ENCODE measurements around the gene CHST4. TPM values are rescaled to one million over a fixed set of nuclear protein-coding genes. Genes with fewer than 3 reads are reported as not detected.

CHST4 gene
- polyA plus RNA-seq (2012; rRNA removed), result 0.08 and 0.18 TPM in 2 replicates
- 0.10 and 0.12 TPM in 2 replicates for polyA plus RNA-seq (2012; cell fraction: cytosol; rRNA removed)
- polyA plus RNA-seq (2012; cell fraction: nucleus; rRNA removed), result 0.04 and 0.14 TPM in 2 replicates

GRCh38 chr16:71526111-71526631 is at the start of gene CHST4:
Gene CHST4, plus strand, starts transcription at chr16:71526426. Its CDS starts 10,252 bp downstream, at chr16:71536678.
- ChIA-PET POLR2A (no interaction called here), CTCF (interaction anchor here (1.0 to 2.1 kb wide), 7 partner anchors 8 to 159 kb away, joined by 3 to 7 read pairs (median 4); no protein-coding TSS in a partner anchor)
- Histone ChIP-seq H3K9me2 (no peaks in the 10 kb centered on the region), H3K79me2 (ENCODE audit: insufficient read depth) (no peaks in the 10 kb centered on the region), H3K9me3 (no peaks in the 10 kb centered on the region), H3K4me3 (ENCODE audit: low read depth in 2 of 2, low read length in 1 of 2) (peak within 1 kb of the TSS; percentile 7 to 15; a peak in 2 of 4 replicates), H3K4me2 (peak within 1 kb of the TSS; percentile 46; the same call in 1 of the 2 replicates), H3K27ac (ENCODE audit: low read depth in 2 of 2, low read length in 1 of 2) (no peak within 1 kb of the TSS), H3F3A (replicated peaks; ENCODE audit: insufficient read depth) (no peaks in the 10 kb centered on the region), H4K20me1 (ENCODE audit: insufficient read depth) (no peaks in the 10 kb centered on the region), H2AFZ (ENCODE audit: low read depth) (peak within 1 kb of the TSS; percentile 49; the same call in 1 of the 2 replicates), H3K9ac (no peak within 1 kb of the TSS), H3K27me3 (ENCODE audit: insufficient read depth) (peaks cover 11% of the 10 kb centered on the region; the same call in 1 of the 2 replicates), H3K4me1 (ENCODE audit: control insufficient read depth in 1 of 2, insufficient read depth in 2 of 2, low read depth in 1 of 2, low read length in 1 of 2) (no peaks in the 10 kb centered on the region), H3K36me3 (replicated peaks in 1 of 2; ENCODE audit: control insufficient read depth in 1 of 2, insufficient read depth in 2 of 2, low read length in 1 of 2) (no peaks in the 10 kb centered on the region)
- no peak for DNase-seq
- 0 out of 2 replicates have a peak, but pooled peaks have one; percentile 45 for TF ChIP-seq MAX (IDR thresholded peaks at IDR 0.05; ENCODE audit: low read depth)
- no peak for TF ChIP-seq GABPA (IDR thresholded peaks at IDR 0.05; ENCODE audit: low read depth)
- TF ChIP-seq USF1 (IDR thresholded peaks at IDR 0.05; ENCODE audit: borderline replicate concordance, low read depth), result no peak
- no peak for TF ChIP-seq SIN3A (IDR thresholded peaks at IDR 0.05; ENCODE audit: borderline replicate concordance, low read depth, low read length)
- peak; percentile 25; the same call in 1 of the 2 replicates for TF ChIP-seq FOSL2 (IDR thresholded peaks at IDR 0.05; ENCODE audit: borderline replicate concordance, low read depth)
- TF ChIP-seq EZH2phosphoT487 (IDR thresholded peaks at IDR 0.05; ENCODE audit: borderline replicate concordance, low read depth), result no peak
- no peak for TF ChIP-seq RXRA (IDR thresholded peaks at IDR 0.05; ENCODE audit: borderline replicate concordance, low read depth)
- no peak for TF ChIP-seq IRF3 (IDR thresholded peaks at IDR 0.05; ENCODE audit: low read depth, low read length)
- no peak for TF ChIP-seq ELF1 (IDR thresholded peaks at IDR 0.05)
- 20% methylated on average over 9 of the region's 9 CpGs for WGBS (ENCODE audit: low lambda C conversion rate)

- 91% methylated on average over 4 of the region's 4 CpGs for WGBS (ENCODE audit: low lambda C conversion rate)
- H3K9ac ChIP-seq, result no peak overlapping the region
- H3F3A ChIP-seq (replicated peaks; ENCODE audit: insufficient read depth), result peaks cover 20% of the 10 kb centered on the region
- H3K9me2 ChIP-seq, result no peaks in the 10 kb centered on the region
- DNase-seq, result no peak
- no peaks in the 10 kb centered on the region for H3K27me3 ChIP-seq (ENCODE audit: insufficient read depth)
- H4K20me1 ChIP-seq (ENCODE audit: insufficient read depth), result no peaks in the 10 kb centered on the region
- no peaks in the 10 kb centered on the region for H3K79me2 ChIP-seq (ENCODE audit: insufficient read depth)
- peaks cover 28 to 36% of the 10 kb centered on the region in 2 experiments for H3K36me3 ChIP-seq (replicated peaks in 1 of 2; ENCODE audit: control insufficient read depth in 1 of 2, insufficient read depth in 2 of 2, low read length in 1 of 2)
- no peak overlapping the region for H3K27ac ChIP-seq (ENCODE audit: low read depth in 2 of 2, low read length in 1 of 2)
- no peaks in the 10 kb centered on the region for H3K4me1 ChIP-seq (ENCODE audit: control insufficient read depth in 1 of 2, insufficient read depth in 2 of 2, low read depth in 1 of 2, low read length in 1 of 2)
- ChIA-PET POLR2A (no interaction called here), CTCF (no interaction called here)
- H3K4me2 ChIP-seq, result no peak overlapping the region
- H3K9me3 ChIP-seq, result no peaks in the 10 kb centered on the region; the same call in 1 of the 2 replicates
- no peak overlapping the region for H3K4me3 ChIP-seq (ENCODE audit: low read depth in 2 of 2, low read length in 1 of 2)
- no peak for TF ChIP-seq RFX5 (IDR thresholded peaks at IDR 0.05; ENCODE audit: low read length)
- H2AFZ ChIP-seq (ENCODE audit: low read depth), result no peak overlapping the region
Observed at GRCh38 chr16:71476457-71477124, 49.6 kb upstream of the CHST4 start.

All from SK-N-SH (cell line).